Upper lobe of left lung (tissue), 6 donors: Measurements from ENCODE around the gene GIT2. TPM values are rescaled to one million over a fixed set of nuclear protein-coding genes. Genes with fewer than 3 reads are reported as not detected.

Experiments
- ATAC-seq, 2 donors: fragments of 200-7000 bp; cut with Tn5 transposase; one replicate each; pipeline ENCODE4 v1.9.1; 2022; ENCODE audit warnings: mild to moderate bottlenecking in 2 of 2, moderate library complexity in 2 of 2; ENCODE audit not compliant: low FRiP score in 2 of 2
- DNase-seq, 2 donors: peaks; one replicate each; pipeline ENCODE4 v3.0.0-alpha.2; 2019 to 2020
- H3K27ac ChIP-seq, 4 donors: fragments of 200-600 bp; sonication (generic); one replicate each; pipeline ENCODE4 v1.5.1; 2016 to 2019
- H3K27me3 ChIP-seq, 4 donors: fragments of 200-600 bp; sonication (generic); one replicate each; pipeline ENCODE4 v1.5.1; 2017 to 2019
- H3K36me3 ChIP-seq, 4 donors: fragments of 200-600 bp; sonication (generic); one replicate each; pipeline ENCODE4 v1.5.1; 2016 to 2019
- H3K4me1 ChIP-seq, 4 donors: fragments of 200-600 bp; sonication (generic); one replicate each; pipeline ENCODE4 v1.5.1; 2018 to 2019
- H3K4me3 ChIP-seq, 4 donors: fragments of 200-600 bp; sonication (generic); one replicate each; pipeline ENCODE4 v1.5.1; 2017 to 2019; ENCODE audit warnings: mild to moderate bottlenecking in 2 of 4, moderate library complexity in 1 of 4
- H3K9me3 ChIP-seq, 4 donors: fragments of 200-600 bp; sonication (generic); one replicate each; pipeline ENCODE4 v1.5.1; 2018 to 2019
- CTCF ChIP-seq, 6 experiments: fragments of 450-650 bp in 4 of 6; fragments of 200-600 bp in 2 of 6; sonication (generic) in 2 of 6; IDR thresholded peaks; one replicate each; pipeline ENCODE4 v1.5.1; 2016 to 2019; ENCODE audit warnings: antibody characterized with exemption in 6 of 6
- EP300 ChIP-seq, 4 donors: sonication (generic); formaldehyde crosslinking; IDR thresholded peaks; one replicate each; pipeline ENCODE4 v1.5.1; 2017; ENCODE audit warnings: antibody characterized with exemption in 4 of 4, control low read depth in 2 of 4
- POLR2A ChIP-seq, 4 donors: fragments of 450-650 bp; IDR thresholded peaks; one replicate each; pipeline ENCODE4 v1.5.1; 2016 to 2017; ENCODE audit warnings: antibody characterized with exemption in 4 of 4, mild to moderate bottlenecking in 2 of 4
- POLR2AphosphoS5 ChIP-seq, 2 donors: sonication (generic); formaldehyde crosslinking; IDR thresholded peaks; one replicate each; pipeline ENCODE4 v1.5.1; 2017; ENCODE audit warnings: antibody characterized with exemption in 2 of 2
- WGBS, 2 donors: methylation state at CpG; one replicate each; pipeline ENCODE4 v1.1.5; 2017 to 2018; 5-methylcytosine and 5-hydroxymethylcytosine counted together
- total RNA-seq, 6 donors: library from RNA; depleted of rRNA in 4 of 6; stranded (reverse); fragments of >200 nt in 4 of 6; gene quantifications; one replicate each; pipeline versions ENCODE4 v1.1.0 to v1.2.1, GENCODE V29; 2016 to 2021
- donor health status: DM: no; HTN: no; CAD: no; lungs with moderate emphysema.
- donor health status: DM: no; HTN: yes; CAD: no; lungs with severe emphysema.

GIT2 gene
- total RNA-seq, 6 donors from 2014 or later = 45.1 to 89.1 (median 55.3) TPM

- no peaks in the 10 kb centered on the region for H3K9me3 ChIP-seq
- TF ChIP-seq CTCF (IDR thresholded peaks at IDR 0.05) = no peak
- no peak for TF ChIP-seq POLR2A (IDR thresholded peaks at IDR 0.05)
- no peak for TF ChIP-seq POLR2AphosphoS5 (IDR thresholded peaks at IDR 0.05)
- TF ChIP-seq EP300 (IDR thresholded peaks at IDR 0.05) = no peak
- no peaks in the 10 kb centered on the region for H3K27me3 ChIP-seq
- DNase-seq (no peak), ATAC-seq (no peak)
- no peak overlapping the region for H3K27ac ChIP-seq
- peaks cover 41 to 98% (median 76%) of the 10 kb centered on the region in 4 donors for H3K36me3 ChIP-seq
- H3K4me3 ChIP-seq = no peak overlapping the region
- H3K4me1 ChIP-seq = peaks cover 0 to 18% (median 2%) of the 10 kb centered on the region in 4 donors
Measured at GRCh38 chr12:109982210-109982609, 14.0 kb downstream of the GIT2 start.

GRCh38 chr12:109981311-109981710 is 14.9 kb downstream of the GIT2 start:
- ATAC-seq (no peak), DNase-seq (no peak)
- Histone ChIP-seq H3K27ac (no peak overlapping the region), H3K4me3 (no peak overlapping the region), H3K27me3 (no peaks in the 10 kb centered on the region), H3K4me1 (peaks cover 0 to 18% (median 2%) of the 10 kb centered on the region in 4 donors), H3K9me3 (no peaks in the 10 kb centered on the region), H3K36me3 (peaks cover 37 to 98% (median 75%) of the 10 kb centered on the region in 4 donors)
- WGBS, 2 donors = 92 to 96% methylated on average over 5 of the region's 5 CpGs
- TF ChIP-seq POLR2A (IDR thresholded peaks at IDR 0.05) = no peak
- no peak for TF ChIP-seq POLR2AphosphoS5 (IDR thresholded peaks at IDR 0.05)
- no peak for TF ChIP-seq EP300 (IDR thresholded peaks at IDR 0.05)
- TF ChIP-seq CTCF (IDR thresholded peaks at IDR 0.05) = no peak

- H3K9me3 ChIP-seq = no peaks in the 10 kb centered on the region
- H3K4me3 ChIP-seq = no peak overlapping the region
- no peak overlapping the region for H3K27ac ChIP-seq
- TF ChIP-seq CTCF (IDR thresholded peaks at IDR 0.05) = no peak
- TF ChIP-seq POLR2AphosphoS5 (IDR thresholded peaks at IDR 0.05) = no peak
- H3K4me1 ChIP-seq = no peaks in the 10 kb centered on the region
- WGBS, 2 donors = 94 to 98% methylated on average over 4 of the region's 4 CpGs
- peaks cover 5 to 89% (median 73%) of the 10 kb centered on the region in 4 donors for H3K36me3 ChIP-seq
- DNase-seq (no peak), ATAC-seq (no peak)
- no peaks in the 10 kb centered on the region for H3K27me3 ChIP-seq
Measured at GRCh38 chr12:109972821-109973220, 23.3 kb downstream of the GIT2 start.

GRCh38 chr12:109968801-109969200 is 27.4 kb downstream of the GIT2 start:
- no peak for TF ChIP-seq POLR2AphosphoS5 (IDR thresholded peaks at IDR 0.05)
- TF ChIP-seq POLR2A (IDR thresholded peaks at IDR 0.05) = no peak
- TF ChIP-seq CTCF (IDR thresholded peaks at IDR 0.05) = no peak
- TF ChIP-seq EP300 (IDR thresholded peaks at IDR 0.05) = no peak
- Histone ChIP-seq H3K4me1 (peaks cover 0 to 2% (median under 1%) of the 10 kb centered on the region in 4 donors), H3K27me3 (no peaks in the 10 kb centered on the region), H3K9me3 (no peaks in the 10 kb centered on the region), H3K36me3 (peaks cover 5 to 83% (median 61%) of the 10 kb centered on the region in 4 donors), H3K4me3 (no peak overlapping the region), H3K27ac (no peak overlapping the region)
- DNase-seq (no peak), ATAC-seq (no peak)
- 94 to 95% methylated on average over 8 of the region's 8 CpGs for WGBS, 2 donors

- Histone ChIP-seq H3K4me1 (peaks cover 0 to 5% (median 1%) of the 10 kb centered on the region in 4 donors), H3K9me3 (no peaks in the 10 kb centered on the region), H3K36me3 (peaks cover 5 to 83% (median 57%) of the 10 kb centered on the region in 4 donors), H3K4me3 (no peak overlapping the region), H3K27me3 (no peaks in the 10 kb centered on the region), H3K27ac (no peak overlapping the region)
- ATAC-seq = no peak
- no peak for DNase-seq
- WGBS, 2 donors = 60 to 70% methylated on average over 2 of the region's 2 CpGs
- TF ChIP-seq POLR2AphosphoS5 (IDR thresholded peaks at IDR 0.05) (no peak), EP300 (IDR thresholded peaks at IDR 0.05) (no peak), CTCF (IDR thresholded peaks at IDR 0.05) (no peak), POLR2A (IDR thresholded peaks at IDR 0.05) (no peak)
Measured at GRCh38 chr12:109968032-109968420, 28.1 kb downstream of the GIT2 start.
